DND-41 (cell line): Measurements from ENCODE around the gene WRNIP1.

Experiments
- CTCF ChIP-seq: IDR thresholded peaks from 2 replicates; pipeline ENCODE4 v1.5.1; 2012; ENCODE audit warnings: borderline replicate concordance, low read length, moderate library complexity, mild to moderate bottlenecking; ENCODE audit not compliant: poor library complexity, severe bottlenecking; ENCODE audit errors: extremely low read depth
- EZH2 ChIP-seq: IDR thresholded peaks from 3 replicates; pipeline ENCODE4 v1.6.1; 2012; ENCODE audit warnings: borderline replicate concordance, low read depth, mild to moderate bottlenecking, moderate library complexity, low read length, inconsistent platforms; ENCODE audit not compliant: severe bottlenecking

- TF ChIP-seq CTCF (no peak), EZH2 (no peak)
These were observed 16.6 kb downstream of the WRNIP1 start for GRCh38 chr6:2781685-2782355.
